Small intestine (tissue), 16 donors: ENCODE results near the gene C2orf81. TPM values are rescaled to one million over a fixed set of nuclear protein-coding genes. Genes with fewer than 3 reads are reported as not detected.
A peak's percentile ranks its signal among the peaks of the same experiment; 100 is the strongest.
"Not testable (repeated sequence)": the region's sequence is repeated elsewhere in the genome, so short reads cannot be mapped to it uniquely, and the experiment has no call there.

Source experiments
- DNase-seq, 2 donors: peaks; one replicate each; pipeline versions ENCODE4 v3.0.0 to v3.0.0-alpha.2; 2013
- FAIRE-seq: peaks from 2 replicates; lab custom pipeline; 2012; peaks lifted over from hg19 to GRCh38; lab: Jason Lieb, UNC
- H3K27ac ChIP-seq, 3 donors: one replicate each; pipeline ENCODE4 v1.5.1; 2013; ENCODE audit warnings: low read length in 2 of 3, mild to moderate bottlenecking in 2 of 3, control low read depth in 1 of 3, inconsistent platforms in 1 of 3, low read depth in 1 of 3, moderate library complexity in 1 of 3
- H3K27me3 ChIP-seq, 3 donors: one replicate each; pipeline ENCODE4 v1.6.1; 2013; ENCODE audit warnings: low read length in 3 of 3, inconsistent platforms in 1 of 3; ENCODE audit not compliant: control insufficient read depth in 3 of 3, insufficient read depth in 3 of 3
- H3K36me3 ChIP-seq, 3 donors: one replicate each; pipeline ENCODE4 v1.6.1; 2013; ENCODE audit warnings: low read length in 3 of 3, inconsistent platforms in 1 of 3, low read depth in 1 of 3, mild to moderate bottlenecking in 1 of 3, moderate library complexity in 1 of 3; ENCODE audit not compliant: control insufficient read depth in 3 of 3, insufficient read depth in 2 of 3
- H3K4me1 ChIP-seq, 3 donors: one replicate each; pipeline ENCODE4 v1.6.1; 2013; ENCODE audit warnings: low read length in 2 of 3, inconsistent platforms in 1 of 3, low read depth in 1 of 3, mild to moderate bottlenecking in 1 of 3, moderate library complexity in 1 of 3; ENCODE audit not compliant: control insufficient read depth in 3 of 3, insufficient read depth in 2 of 3
- H3K4me3 ChIP-seq, 3 donors: one replicate each; pipeline ENCODE4 v1.5.1; 2013; ENCODE audit warnings: low read length in 3 of 3, control low read depth in 1 of 3, inconsistent platforms in 1 of 3, low read depth in 1 of 3, mild to moderate bottlenecking in 1 of 3, moderate library complexity in 1 of 3
- H3K9me3 ChIP-seq, 2 donors: one replicate each; pipeline ENCODE4 v1.6.1; 2013; ENCODE audit warnings: low read depth in 1 of 2, low read length in 1 of 2; ENCODE audit not compliant: control insufficient read depth in 2 of 2, insufficient read depth in 1 of 2
- WGBS, 3 donors: extraction: QIAGEN DNeasy Blood & Tissue Kit; methylation state at CpG; one replicate each; pipeline ENCODE4 v1.1.7; 2013; 5-methylcytosine and 5-hydroxymethylcytosine counted together
- long read RNA-seq, 10 donors: transcript quantifications; one replicate each; lab custom pipeline, GENCODE V29; 2026
- polyA plus RNA-seq, 4 donors: library from polyadenylated mRNA; stranded (reverse) in 3 of 4; unstranded in 1 of 4; fragments of 200-250 nt in 3 of 4; fragments of 120-200 nt in 1 of 4; gene quantifications; one replicate each; pipeline versions ENCODE4 v1.2.1 to v1.2.3, GENCODE V29; 2013
- donor health status: healthy with polysubstance abuse.
- donor health status: control.
- donor health status: control.
- donor health status: Bipolar disorder and iron deficiency.
- donor health status: healthy.

The C2orf81 gene
- polyA plus RNA-seq = 1 to 10 TPM in 2 of 4 donors, under 1 TPM in 2; 0.22 to 2.5 (median 1.1) TPM
- long read RNA-seq, donor 1 = 0 reads
- long read RNA-seq, donor 2 = 0 reads
- long read RNA-seq, donor 3, transcript C2orf81-206 (1 exons, 2,407 nt) = major isoform, 6 of 6 reads
- long read RNA-seq, donor 3, partial matches to known transcripts = 0 of 6 reads
- long read RNA-seq, donor 3, other reads (novel, unspliced or antisense) = 0 of 6 reads
- long read RNA-seq, donor 4 = 0 reads
- long read RNA-seq, donor 5, partial matches to known transcripts = 0 of 3 reads
- long read RNA-seq, donor 5, other reads (novel, unspliced or antisense) = 0 of 3 reads
- long read RNA-seq, donor 6, partial matches to known transcripts = 0 of 1 reads
- long read RNA-seq, donor 6, other reads (novel, unspliced or antisense) = 0 of 1 reads
- long read RNA-seq, donor 7 = 0 reads
- long read RNA-seq, donor 8, partial matches to known transcripts = 0 of 1 reads
- long read RNA-seq, donor 8, other reads (novel, unspliced or antisense) = 0 of 1 reads
- long read RNA-seq, donor 9, partial matches to known transcripts = 0 of 1 reads
- long read RNA-seq, donor 9, other reads (novel, unspliced or antisense) = 0 of 1 reads
- long read RNA-seq, donor 10, partial matches to known transcripts = 0 of 4 reads
- long read RNA-seq, donor 10, other reads (novel, unspliced or antisense) = 0 of 4 reads

DNA sequence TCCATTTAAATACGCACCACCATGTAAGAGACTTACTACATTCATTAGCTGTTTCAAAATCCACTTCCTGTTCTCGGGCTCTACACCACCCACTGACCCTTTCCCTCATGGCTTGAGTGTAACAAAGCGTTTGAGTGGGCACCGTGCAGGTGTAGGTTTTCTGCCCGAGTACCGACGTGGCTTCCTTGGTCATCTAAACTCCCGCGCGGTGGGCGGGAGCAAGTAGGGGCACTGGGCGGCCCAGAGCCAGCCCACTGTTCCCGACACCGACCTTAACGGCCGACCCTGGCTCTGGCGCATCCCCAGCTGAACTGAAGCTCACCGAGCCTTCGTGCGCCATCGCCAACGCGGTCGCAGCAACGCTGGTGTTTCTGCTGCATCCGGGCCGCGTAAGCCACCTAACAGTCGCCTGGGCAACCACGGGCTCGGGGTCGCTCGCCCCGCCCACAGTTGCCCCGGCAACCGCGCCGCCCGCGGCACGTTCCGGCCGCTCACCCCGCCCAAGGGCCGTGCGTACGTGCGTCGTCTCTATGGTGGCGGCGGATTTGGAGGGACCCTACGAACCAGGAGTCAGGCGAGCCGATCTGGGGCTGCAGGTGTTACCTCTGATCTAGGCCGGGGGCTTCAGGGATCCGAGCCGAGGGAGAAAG lies at the start of gene C2orf81, which contains the start of gene WDR54:
Gene C2orf81, minus strand, starts transcription at position 399 of the 650 bp plus-strand sequence. Its CDS starts 59 bp downstream, at position 340.
Gene WDR54, plus strand, starts transcription at position 510 of the 650 bp plus-strand sequence. CDS start 424 bp downstream, outside the sequence.
- peaks cover 0 to 6% (median 0%) of the 10 kb centered on the region in 3 donors for H3K27me3 ChIP-seq
- H3K27ac ChIP-seq = peak within 1 kb of the TSS in 2 of 3 donors; percentile 64 to 89
- H3K4me1 ChIP-seq = peaks cover 0 to 41% (median 0%) of the 10 kb centered on the region in 3 donors
- H3K4me3 ChIP-seq = peak within 1 kb of the TSS; percentile 58 to 79 (median 60)
- no peaks in the 10 kb centered on the region for H3K9me3 ChIP-seq
- no peak for FAIRE-seq
- 0 to 1% (median 1%) methylated on average over 49 to 57 of the region's 57 CpGs for WGBS, 3 donors
- H3K36me3 ChIP-seq = peaks cover 0 to 23% (median 3%) of the 10 kb centered on the region in 3 donors
- DNase-seq = peak; percentile 72 to 89

DNA sequence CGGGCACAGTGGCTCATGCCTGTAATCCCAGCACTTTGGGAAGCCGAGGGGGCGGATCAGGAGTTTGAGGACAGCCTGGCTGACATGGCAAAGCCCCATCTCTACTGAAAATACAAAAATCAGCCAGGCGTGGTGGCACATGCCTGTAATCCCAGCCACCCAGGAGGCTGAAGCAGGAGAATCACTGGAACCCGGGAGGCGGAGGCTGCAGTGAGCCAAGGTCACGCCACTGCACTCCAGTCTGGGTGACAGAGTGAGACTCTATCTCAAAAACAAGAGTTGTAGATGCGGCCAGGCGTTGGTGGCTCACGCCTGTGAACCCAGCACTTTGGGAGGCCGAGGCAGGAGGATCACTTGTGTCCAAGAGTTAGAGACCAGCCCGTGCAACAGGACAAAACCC lies 49.3 kb upstream of the C2orf81 start:
- H3K9me3 ChIP-seq, FAIRE-seq, H3K27me3 ChIP-seq, DNase-seq, H3K27ac ChIP-seq, H3K4me3 ChIP-seq: not testable (repeated sequence)
- WGBS, 3 donors = 89 to 92% (median 92%) methylated on average over 12 of the region's 12 CpGs
- Histone ChIP-seq H3K36me3 (peaks cover 0 to 22% (median 2%) of the 10 kb centered on the region in 3 donors), H3K4me1 (peaks cover 0 to 11% (median 1%) of the 10 kb centered on the region in 3 donors)

DNA sequence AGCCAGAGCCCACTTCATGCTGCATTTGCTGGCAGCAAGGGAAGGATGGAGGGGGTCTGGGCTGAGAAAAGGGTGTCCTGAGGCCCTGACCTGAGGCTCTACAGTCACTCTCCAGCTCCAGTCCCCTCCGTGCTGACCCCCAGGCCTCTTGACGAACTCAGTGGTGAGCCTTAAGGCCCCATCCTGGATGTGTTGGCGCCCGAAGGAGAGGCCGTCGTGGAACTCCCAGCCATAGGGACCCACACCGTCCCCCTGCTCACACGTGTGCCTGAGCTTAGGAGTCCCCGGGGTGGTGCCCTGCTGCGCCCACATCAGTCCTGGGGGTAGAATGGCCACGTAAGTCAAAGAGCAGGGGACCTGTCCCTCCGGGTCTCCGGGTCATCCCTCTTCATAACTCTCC lies 43.0 kb upstream of the C2orf81 start:
- 1 to 6% (median 3%) methylated on average over 13 of the region's 13 CpGs for WGBS, 3 donors
- Histone ChIP-seq H3K36me3 (peaks cover 3 to 34% (median 7%) of the 10 kb centered on the region in 3 donors), H3K4me1 (peaks cover 0 to 22% (median 4%) of the 10 kb centered on the region in 3 donors), H3K27ac (peak overlapping the region; percentile 84 to 95 (median 85)), H3K9me3 (no peaks in the 10 kb centered on the region), H3K27me3 (no peaks in the 10 kb centered on the region), H3K4me3 (peak overlapping the region; percentile 76 to 98 (median 95))
- peak in 1 of 2 donors; percentile 48 for DNase-seq
- FAIRE-seq = no peak

DNA sequence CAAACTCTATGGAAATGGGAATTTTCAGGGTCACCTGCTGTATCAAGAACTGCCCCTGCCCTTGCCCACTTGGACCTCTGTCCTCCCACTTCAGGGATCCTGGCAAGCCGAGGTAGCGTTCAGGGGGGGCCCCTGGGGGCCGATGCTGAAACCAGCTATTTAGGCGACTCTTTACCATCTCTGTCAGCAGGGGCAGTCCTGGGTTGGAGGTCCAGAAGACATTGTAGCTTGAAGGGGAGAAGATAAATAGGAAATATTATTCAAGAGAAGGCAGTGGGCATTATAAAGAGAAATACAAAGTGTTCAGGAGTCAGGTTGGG lies 41.3 kb upstream of the C2orf81 start:
- no peak for DNase-seq
- 33 to 71% (median 70%) methylated on average over 4 of the region's 4 CpGs for WGBS, 3 donors
- Histone ChIP-seq H3K4me3 (peak overlapping the region in 1 of 3 donors; percentile 0), H3K36me3 (peaks cover 3 to 34% (median 7%) of the 10 kb centered on the region in 3 donors), H3K4me1 (peaks cover 0 to 28% (median 4%) of the 10 kb centered on the region in 3 donors), H3K9me3 (no peaks in the 10 kb centered on the region), H3K27me3 (no peaks in the 10 kb centered on the region), H3K27ac (peak overlapping the region; percentile 53 to 93 (median 71))
- no peak for FAIRE-seq

DNA sequence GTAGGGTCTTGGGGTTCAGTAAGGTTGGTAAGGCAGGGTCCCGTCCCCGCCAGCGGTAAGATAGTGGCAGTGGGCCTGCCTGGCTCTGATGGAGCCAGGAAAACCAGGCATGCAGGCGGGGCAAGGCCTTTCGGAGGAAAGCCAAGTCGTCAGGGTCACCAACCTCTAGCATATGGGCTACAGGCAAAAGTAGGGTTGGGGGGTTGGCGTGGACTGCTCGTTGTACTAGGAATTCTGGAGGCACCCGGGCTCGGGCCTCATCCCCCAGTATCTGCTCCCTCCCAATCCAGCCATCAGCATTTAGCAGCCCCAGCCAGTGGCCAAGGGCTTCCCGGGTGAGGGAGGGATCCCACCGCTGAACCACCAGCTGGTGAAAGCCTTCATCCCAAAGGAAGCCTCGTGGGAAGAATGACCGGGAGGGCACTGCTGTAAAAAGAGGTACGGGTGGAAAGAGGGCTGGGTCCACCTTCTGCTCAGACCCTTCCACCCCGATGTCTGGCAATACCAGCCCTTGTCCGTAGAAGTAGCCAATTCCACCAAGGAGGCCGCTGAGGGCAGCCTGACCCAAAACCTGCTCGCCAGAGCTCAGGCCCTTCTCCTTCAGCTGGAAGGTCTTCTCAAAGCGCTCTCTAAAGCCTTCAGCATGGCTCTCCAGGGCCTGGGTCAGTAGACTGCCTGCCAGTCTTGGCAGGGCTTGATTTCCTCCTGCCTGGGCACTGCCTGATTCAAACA lies 40.8 kb upstream of the C2orf81 start:
- Histone ChIP-seq H3K4me1 (peaks cover 0 to 28% (median 4%) of the 10 kb centered on the region in 3 donors), H3K27ac (peak overlapping the region in 1 of 3 donors; percentile 71), H3K27me3 (no peaks in the 10 kb centered on the region), H3K36me3 (peaks cover 3 to 34% (median 7%) of the 10 kb centered on the region in 3 donors), H3K9me3 (no peaks in the 10 kb centered on the region), H3K4me3 (no peak overlapping the region)
- DNase-seq = no peak
- 85 to 88% (median 86%) methylated on average over 19 to 20 of the region's 20 CpGs for WGBS, 3 donors
- no peak for FAIRE-seq

DNA sequence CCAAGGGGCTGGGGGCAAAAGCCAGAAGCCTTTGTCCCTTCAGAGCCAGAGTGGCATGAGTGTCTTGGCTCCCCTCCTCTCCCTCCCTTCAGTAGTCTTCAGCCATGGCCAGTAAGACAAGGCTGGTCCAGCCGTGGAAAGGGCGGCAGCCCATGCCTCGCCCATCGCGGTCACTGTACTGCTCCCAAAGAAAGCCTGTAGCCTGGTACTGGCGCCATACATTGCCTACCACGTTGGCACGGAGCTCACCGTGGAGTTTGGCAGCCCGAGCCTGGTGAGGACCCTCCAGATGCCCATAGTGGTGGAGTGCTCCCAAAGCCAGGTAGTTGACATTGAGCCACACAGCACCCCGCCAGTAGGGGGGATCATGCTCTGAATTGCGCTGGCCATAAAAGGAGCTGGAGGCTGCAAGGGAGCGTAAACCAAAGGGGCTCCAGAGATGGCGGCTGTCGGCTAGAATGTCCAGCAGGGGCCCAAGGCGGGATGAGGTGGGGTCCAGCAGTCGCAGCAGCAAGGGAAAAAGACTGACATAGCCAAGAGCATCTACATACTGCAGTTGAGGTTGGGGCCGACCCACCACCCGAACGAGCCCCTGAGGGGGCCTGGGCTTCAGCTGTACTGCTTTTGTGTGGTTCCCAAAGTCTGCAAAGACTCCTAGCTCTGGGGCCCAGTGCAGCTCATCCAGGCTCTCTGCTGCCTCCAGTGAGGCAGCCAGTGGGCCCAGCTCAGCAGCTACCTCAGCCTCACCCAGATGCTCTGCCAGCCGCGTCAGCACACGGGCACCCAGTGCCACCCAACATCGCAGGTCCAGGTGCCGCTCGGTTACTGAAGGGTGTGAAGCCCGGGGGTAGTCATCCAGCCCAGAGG lies 40.0 kb upstream of the C2orf81 start:
- DNase-seq (peak in 1 of 2 donors; percentile 24), FAIRE-seq (no peak)
- WGBS, 3 donors = 85 to 89% (median 88%) methylated on average over 27 of the region's 27 CpGs
- no peaks in the 10 kb centered on the region for H3K27me3 ChIP-seq
- H3K27ac ChIP-seq = no peak overlapping the region
- peaks cover 3 to 34% (median 7%) of the 10 kb centered on the region in 3 donors for H3K36me3 ChIP-seq
- H3K4me1 ChIP-seq = peaks cover 0 to 36% (median 4%) of the 10 kb centered on the region in 3 donors
- H3K4me3 ChIP-seq = no peak overlapping the region
- no peaks in the 10 kb centered on the region for H3K9me3 ChIP-seq

DNA sequence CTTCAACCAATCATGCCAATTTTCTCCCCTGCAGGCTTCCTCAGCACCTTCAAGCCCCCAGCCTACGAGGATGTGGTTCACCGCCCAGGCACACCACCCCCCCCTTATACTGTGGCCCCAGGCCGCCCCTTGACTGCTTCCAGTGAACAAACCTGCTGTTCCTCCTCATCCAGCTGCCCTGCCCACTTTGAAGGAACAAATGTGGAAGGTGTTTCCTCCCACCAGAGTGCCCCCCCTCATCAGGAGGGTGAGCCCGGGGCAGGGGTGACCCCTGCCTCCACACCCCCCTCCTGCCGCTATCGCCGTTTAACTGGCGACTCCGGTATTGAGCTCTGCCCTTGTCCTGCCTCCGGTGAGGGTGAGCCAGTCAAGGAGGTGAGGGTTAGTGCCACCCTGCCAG lies 38.8 kb upstream of the C2orf81 start:
- not testable (repeated sequence) for H3K27ac ChIP-seq, FAIRE-seq, H3K27me3 ChIP-seq, H3K4me3 ChIP-seq, DNase-seq, H3K9me3 ChIP-seq
- 56 to 67% (median 61%) methylated on average over 5 to 10 of the region's 10 CpGs for WGBS, 3 donors
- peaks cover 3 to 47% (median 9%) of the 10 kb centered on the region in 3 donors for H3K4me1 ChIP-seq
- H3K36me3 ChIP-seq = peaks cover 3 to 38% (median 7%) of the 10 kb centered on the region in 3 donors
